ENCODE data around the gene FOXC2. TPM values are rescaled to one million over a fixed set of nuclear protein-coding genes. Genes with fewer than 3 reads are reported as not detected.

The FOXC2 gene
- total RNA-seq, 1 experiment from 2014 or later: 14.9 TPM

GRCh38 chr16:86530251-86531190 lies 36.1 kb upstream of the FOXC2 start:
- Histone ChIP-seq H3K27me3 (ENCODE audit: control insufficient read depth, insufficient read depth, low read length) (no peaks in the 10 kb centered on the region), H3K4me1 (ENCODE audit: control insufficient read depth, insufficient read depth, low read length) (no peaks in the 10 kb centered on the region), H3K27ac (ENCODE audit: low read length) (no peak overlapping the region), H3K4me3 (ENCODE audit: low read depth in 2 of 2, low read length in 2 of 2) (no peak overlapping the region), H3K36me3 (ENCODE audit: control insufficient read depth, insufficient read depth, low read length) (no peaks in the 10 kb centered on the region), H3K9me3 (ENCODE audit: control insufficient read depth, insufficient read depth, low read depth, low read length) (no peaks in the 10 kb centered on the region)
- in situ Hi-C loops (cut with HindIII; ENCODE audit: low pct_unique_long_range_greater_than_20kb, low sequenced_read_pairs): no loop called here
- intact Hi-C loops (cut with micrococcal nuclease; ENCODE audit: unreplicated experiment): no loop called here
- ChIA-PET CTCF (no interaction called here), POLR2A (no interaction called here)
- TF ChIP-seq, protein P1, sequence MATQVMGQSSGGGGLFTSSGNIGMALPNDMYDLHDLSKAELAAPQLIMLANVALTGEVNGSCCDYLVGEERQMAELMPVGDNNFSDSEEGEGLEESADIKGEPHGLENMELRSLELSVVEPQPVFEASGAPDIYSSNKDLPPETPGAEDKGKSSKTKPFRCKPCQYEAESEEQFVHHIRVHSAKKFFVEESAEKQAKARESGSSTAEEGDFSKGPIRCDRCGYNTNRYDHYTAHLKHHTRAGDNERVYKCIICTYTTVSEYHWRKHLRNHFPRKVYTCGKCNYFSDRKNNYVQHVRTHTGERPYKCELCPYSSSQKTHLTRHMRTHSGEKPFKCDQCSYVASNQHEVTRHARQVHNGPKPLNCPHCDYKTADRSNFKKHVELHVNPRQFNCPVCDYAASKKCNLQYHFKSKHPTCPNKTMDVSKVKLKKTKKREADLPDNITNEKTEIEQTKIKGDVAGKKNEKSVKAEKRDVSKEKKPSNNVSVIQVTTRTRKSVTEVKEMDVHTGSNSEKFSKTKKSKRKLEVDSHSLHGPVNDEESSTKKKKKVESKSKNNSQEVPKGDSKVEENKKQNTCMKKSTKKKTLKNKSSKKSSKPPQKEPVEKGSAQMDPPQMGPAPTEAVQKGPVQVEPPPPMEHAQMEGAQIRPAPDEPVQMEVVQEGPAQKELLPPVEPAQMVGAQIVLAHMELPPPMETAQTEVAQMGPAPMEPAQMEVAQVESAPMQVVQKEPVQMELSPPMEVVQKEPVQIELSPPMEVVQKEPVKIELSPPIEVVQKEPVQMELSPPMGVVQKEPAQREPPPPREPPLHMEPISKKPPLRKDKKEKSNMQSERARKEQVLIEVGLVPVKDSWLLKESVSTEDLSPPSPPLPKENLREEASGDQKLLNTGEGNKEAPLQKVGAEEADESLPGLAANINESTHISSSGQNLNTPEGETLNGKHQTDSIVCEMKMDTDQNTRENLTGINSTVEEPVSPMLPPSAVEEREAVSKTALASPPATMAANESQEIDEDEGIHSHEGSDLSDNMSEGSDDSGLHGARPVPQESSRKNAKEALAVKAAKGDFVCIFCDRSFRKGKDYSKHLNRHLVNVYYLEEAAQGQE (IDR thresholded peaks at IDR 0.05; ENCODE audit: insufficient read depth in 1 of 2, low read depth in 2 of 2, low read length in 1 of 2): no peak
- TF ChIP-seq SIN3A (IDR thresholded peaks at IDR 0.05; ENCODE audit: borderline replicate concordance, insufficient read depth, low read depth, low read length) (no peak), TCF7L2 (IDR thresholded peaks at IDR 0.05; ENCODE audit: low read depth, low read length) (no peak), POLR2AphosphoS5 (IDR thresholded peaks at IDR 0.05; ENCODE audit: low read depth, low read length) (no peak)
- TF ChIP-seq, protein P2, sequence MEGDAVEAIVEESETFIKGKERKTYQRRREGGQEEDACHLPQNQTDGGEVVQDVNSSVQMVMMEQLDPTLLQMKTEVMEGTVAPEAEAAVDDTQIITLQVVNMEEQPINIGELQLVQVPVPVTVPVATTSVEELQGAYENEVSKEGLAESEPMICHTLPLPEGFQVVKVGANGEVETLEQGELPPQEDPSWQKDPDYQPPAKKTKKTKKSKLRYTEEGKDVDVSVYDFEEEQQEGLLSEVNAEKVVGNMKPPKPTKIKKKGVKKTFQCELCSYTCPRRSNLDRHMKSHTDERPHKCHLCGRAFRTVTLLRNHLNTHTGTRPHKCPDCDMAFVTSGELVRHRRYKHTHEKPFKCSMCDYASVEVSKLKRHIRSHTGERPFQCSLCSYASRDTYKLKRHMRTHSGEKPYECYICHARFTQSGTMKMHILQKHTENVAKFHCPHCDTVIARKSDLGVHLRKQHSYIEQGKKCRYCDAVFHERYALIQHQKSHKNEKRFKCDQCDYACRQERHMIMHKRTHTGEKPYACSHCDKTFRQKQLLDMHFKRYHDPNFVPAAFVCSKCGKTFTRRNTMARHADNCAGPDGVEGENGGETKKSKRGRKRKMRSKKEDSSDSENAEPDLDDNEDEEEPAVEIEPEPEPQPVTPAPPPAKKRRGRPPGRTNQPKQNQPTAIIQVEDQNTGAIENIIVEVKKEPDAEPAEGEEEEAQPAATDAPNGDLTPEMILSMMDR (IDR thresholded peaks at IDR 0.05): no peak
- no TSS peak for BruUV-seq (replicated peaks)
- DNase-seq (ENCODE audit: low read depth, low spot score): no peak
- no peak for ATAC-seq

DNA sequence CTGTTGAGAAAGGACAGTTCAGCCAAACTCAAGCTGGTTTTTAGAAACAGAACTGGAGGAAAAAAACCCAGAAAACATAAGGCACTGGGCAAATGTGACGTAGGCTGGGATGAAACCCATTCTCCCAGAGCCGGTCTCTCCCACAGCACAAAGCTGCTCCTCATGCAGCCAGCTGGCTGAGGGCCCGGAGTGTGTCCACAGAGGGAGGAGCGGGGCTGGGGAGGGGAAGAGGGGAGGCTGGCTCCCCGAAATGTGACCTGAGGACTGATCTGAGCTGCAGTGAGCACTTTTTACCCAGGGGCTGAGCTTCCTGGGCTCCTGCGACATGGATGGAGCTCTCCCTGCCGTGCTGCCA lies 35.5 kb upstream of the FOXC2 start:
- no peak for ATAC-seq
- CTCF ChIA-PET: no interaction called here
- BruUV-seq (replicated peaks): no TSS peak

More for the DNA sequence above, 35.5 kb upstream of the FOXC2 start:
- POLR2A ChIA-PET: no interaction called here
- H3K4me3 ChIP-seq (ENCODE audit: low read depth in 2 of 2, low read length in 2 of 2): no peak overlapping the region
- no peaks in the 10 kb centered on the region for H3K4me1 ChIP-seq (ENCODE audit: control insufficient read depth, insufficient read depth, low read length)
- in situ Hi-C loops (cut with HindIII; ENCODE audit: low pct_unique_long_range_greater_than_20kb, low sequenced_read_pairs): no loop called here
- no peaks in the 10 kb centered on the region for H3K36me3 ChIP-seq (ENCODE audit: control insufficient read depth, insufficient read depth, low read length)
- no peak overlapping the region for H3K27ac ChIP-seq (ENCODE audit: low read length)
- H3K9me3 ChIP-seq (ENCODE audit: control insufficient read depth, insufficient read depth, low read depth, low read length): no peaks in the 10 kb centered on the region
- intact Hi-C loops (cut with micrococcal nuclease; ENCODE audit: unreplicated experiment): no loop called here
- DNase-seq (ENCODE audit: low read depth, low spot score): no peak
- no peaks in the 10 kb centered on the region for H3K27me3 ChIP-seq (ENCODE audit: control insufficient read depth, insufficient read depth, low read length)
- TF ChIP-seq TCF7L2 (IDR thresholded peaks at IDR 0.05; ENCODE audit: low read depth, low read length) (no peak), POLR2AphosphoS5 (IDR thresholded peaks at IDR 0.05; ENCODE audit: low read depth, low read length) (no peak), SIN3A (IDR thresholded peaks at IDR 0.05; ENCODE audit: borderline replicate concordance, insufficient read depth, low read depth, low read length) (no peak)
- TF ChIP-seq, protein P1 (IDR thresholded peaks at IDR 0.05; ENCODE audit: insufficient read depth in 1 of 2, low read depth in 2 of 2, low read length in 1 of 2): no peak

Measured in Panc1 (cell line).